IMR-90 (cell line): ENCODE results near the gene CXCL12. TPM values are rescaled to one million over a fixed set of nuclear protein-coding genes. Genes with fewer than 3 reads are reported as not detected.

Source experiments
- ATAC-seq: fragments of 200-7000 bp; cut with Tn5 transposase; 2 replicates; pipeline ENCODE4 v1.9.1; 2020; ENCODE audit warnings: low read depth, mild to moderate bottlenecking, moderate library complexity
- BruUV-seq: library from RNA; stranded (reverse); fragments of 400-500 nt; replicated peaks from 2 replicates; lab custom pipeline; 2021; lab: Mats Ljungman, UMichigan
- CTCF ChIA-PET: fragments of 300-600 bp; formaldehyde crosslinking; extraction: SDS; loops from one replicate; lab custom pipeline; 2021; ENCODE audit warnings: antibody characterized with exemption; lab: Yijun Ruan, JAX
- POLR2A ChIA-PET: fragments of 300-600 bp; sonication (Branson Sonifier 250); formaldehyde crosslinking; loops from one replicate; lab custom pipeline; 2022; ENCODE audit warnings: antibody characterized with exemption; ENCODE audit not compliant: unreplicated experiment; lab: Charles Lee
- DNase-seq: peaks from one replicate; pipeline ENCODE4 v3.0.0; 2013
- H2AFZ ChIP-seq: replicated peaks from 2 replicates; pipeline ENCODE3; 2013; ENCODE audit warnings: low read length, mild to moderate bottlenecking; ENCODE audit not compliant: poor library complexity
- H2AK5ac ChIP-seq: 2 replicates; pipeline ENCODE4 v1.6.1; 2013; ENCODE audit warnings: low read depth, low read length, inconsistent platforms
- H2AK9ac ChIP-seq: replicated peaks from 2 replicates; pipeline ENCODE3; 2013; ENCODE audit warnings: mild to moderate bottlenecking, low read depth, low read length, moderate library complexity; ENCODE audit not compliant: poor library complexity
- H2BK120ac ChIP-seq: 2 replicates; pipeline ENCODE4 v1.6.1; 2013; ENCODE audit warnings: low read depth, low read length, inconsistent platforms
- H2BK15ac ChIP-seq: 3 replicates; pipeline ENCODE4 v1.6.1; 2013; ENCODE audit warnings: low read depth, low read length, inconsistent platforms
- H2BK20ac ChIP-seq: 2 replicates; pipeline ENCODE4 v1.6.1; 2013; ENCODE audit warnings: low read depth, mild to moderate bottlenecking, inconsistent platforms, low read length, moderate library complexity
- H2BK5ac ChIP-seq: 2 replicates; pipeline ENCODE4 v1.6.1; 2013; ENCODE audit warnings: mild to moderate bottlenecking, low read depth, low read length, inconsistent platforms; ENCODE audit not compliant: poor library complexity, severe bottlenecking
- H3K14ac ChIP-seq: replicated peaks from 2 replicates; pipeline ENCODE4 v1.6.1; 2013; ENCODE audit warnings: low read depth, low read length, inconsistent platforms
- H3K18ac ChIP-seq: 2 replicates; pipeline ENCODE4 v1.6.1; 2013; ENCODE audit warnings: low read depth, low read length, control low read depth
- H3K23ac ChIP-seq: 2 replicates; pipeline ENCODE4 v1.6.1; 2013; ENCODE audit warnings: low read depth, low read length, inconsistent platforms
- H3K27ac ChIP-seq: 2 replicates; pipeline ENCODE4 v1.5.1; 2013; ENCODE audit warnings: mild to moderate bottlenecking, control low read depth, low read length; ENCODE audit not compliant: insufficient read depth
- H3K27me3 ChIP-seq: 2 replicates; pipeline ENCODE4 v1.6.1; 2013; ENCODE audit warnings: low read length; ENCODE audit not compliant: control insufficient read depth, insufficient read depth
- H3K36me3 ChIP-seq: 2 replicates; pipeline ENCODE4 v1.6.1; 2013; ENCODE audit warnings: low read length, mixed read lengths; ENCODE audit not compliant: control insufficient read depth, insufficient read depth
- H3K4ac ChIP-seq: 2 replicates; pipeline ENCODE4 v1.6.1; 2013; ENCODE audit warnings: low read depth, low read length, inconsistent platforms
- H3K4me1 ChIP-seq: 2 replicates; pipeline ENCODE4 v1.6.1; 2013; ENCODE audit warnings: low read length, mixed read lengths; ENCODE audit not compliant: control insufficient read depth, insufficient read depth
- H3K4me2 ChIP-seq: 2 replicates; pipeline ENCODE4 v1.6.1; 2013; ENCODE audit warnings: low read depth, mild to moderate bottlenecking, control low read depth, low read length, moderate library complexity
- H3K4me3 ChIP-seq: 2 replicates; pipeline ENCODE4 v1.5.1; 2013; ENCODE audit warnings: low read depth, mild to moderate bottlenecking, control low read depth, low read length, moderate library complexity; ENCODE audit not compliant: insufficient read depth
- H3K56ac ChIP-seq: 2 replicates; pipeline ENCODE4 v1.6.1; 2013; ENCODE audit warnings: low read length, inconsistent platforms; ENCODE audit not compliant: insufficient read depth; ENCODE audit errors: extremely low read depth
- H3K79me1 ChIP-seq, 2 experiments: 2 replicates each; pipeline ENCODE4 v1.6.1; 2013; ENCODE audit warnings: low read length in 2 of 2, inconsistent platforms in 1 of 2, low read depth in 1 of 2
- H3K9ac ChIP-seq: 2 replicates; pipeline ENCODE4 v1.6.1; 2013; ENCODE audit warnings: low read depth, low read length, control low read depth
- H3K9me1 ChIP-seq: 2 replicates; pipeline ENCODE4 v1.6.1; 2013; ENCODE audit warnings: low read length, inconsistent platforms; ENCODE audit not compliant: insufficient read depth
- H3K9me3 ChIP-seq: 2 replicates; pipeline ENCODE4 v1.6.1; 2013; ENCODE audit warnings: low read length; ENCODE audit not compliant: control insufficient read depth, insufficient read depth
- H4K20me1 ChIP-seq: 2 replicates; pipeline ENCODE4 v1.6.1; 2013; ENCODE audit warnings: low read length, inconsistent platforms; ENCODE audit not compliant: insufficient read depth
- H4K5ac ChIP-seq: 2 replicates; pipeline ENCODE4 v1.6.1; 2013; ENCODE audit warnings: mild to moderate bottlenecking, low read depth, low read length, control low read depth
- H4K8ac ChIP-seq, 2 experiments: 2 replicates each; pipeline ENCODE4 v1.6.1; 2013; ENCODE audit warnings: low read depth in 2 of 2, low read length in 2 of 2, control low read depth in 1 of 2, inconsistent platforms in 1 of 2
- H4K91ac ChIP-seq: 2 replicates; pipeline ENCODE4 v1.6.1; 2013; ENCODE audit warnings: low read depth, low read length, inconsistent platforms; ENCODE audit not compliant: insufficient read depth
- BHLHE40 ChIP-seq: fragments of 150-350 bp; IDR thresholded peaks from 2 replicates; pipeline ENCODE4 v1.6.1; 2016; ENCODE audit warnings: mild to moderate bottlenecking, low read depth, low read length
- CEBPB ChIP-seq: IDR thresholded peaks from 2 replicates; pipeline ENCODE4 v1.6.1; 2012; ENCODE audit warnings: low read depth, low read length, improper control_type of control experiment
- CHD1 ChIP-seq: IDR thresholded peaks from 2 replicates; pipeline ENCODE4 v1.6.1; 2012; ENCODE audit warnings: low read depth, low read length, improper control_type of control experiment
- CTCF ChIP-seq: conservative IDR thresholded peaks from 2 replicates; pipeline ENCODE4 v1.5.1; 2012; ENCODE audit warnings: mild to moderate bottlenecking, low read depth, low read length, improper control_type of control experiment
- FOS ChIP-seq: fragments of 150-350 bp; IDR thresholded peaks from 2 replicates; pipeline ENCODE4 v1.6.1; 2016; ENCODE audit warnings: low read depth, low read length
- MAFK ChIP-seq: IDR thresholded peaks from 2 replicates; pipeline ENCODE4 v1.6.1; 2012; ENCODE audit warnings: low read depth, low read length, improper control_type of control experiment
- MAZ ChIP-seq: IDR thresholded peaks from 2 replicates; pipeline ENCODE4 v1.6.1; 2012; ENCODE audit warnings: low read depth, mild to moderate bottlenecking, low read length, improper control_type of control experiment, moderate library complexity, borderline replicate concordance
- MXI1 ChIP-seq: IDR thresholded peaks from 2 replicates; pipeline ENCODE4 v1.6.1; 2012; ENCODE audit warnings: low read depth, mild to moderate bottlenecking, low read length, moderate library complexity, borderline replicate concordance
- NFE2L2 ChIP-seq: fragments of 150-350 bp; IDR thresholded peaks from 2 replicates; pipeline ENCODE4 v1.6.1; 2016; ENCODE audit warnings: low read depth, mild to moderate bottlenecking, low read length
- POLR2A ChIP-seq: IDR thresholded peaks from 2 replicates; pipeline ENCODE4 v1.6.1; 2012; ENCODE audit warnings: mild to moderate bottlenecking, low read depth, low read length
- RAD21 ChIP-seq: IDR thresholded peaks from 2 replicates; pipeline ENCODE4 v1.6.1; 2012; ENCODE audit warnings: low read length, improper control_type of control experiment
- RCOR1 ChIP-seq: IDR thresholded peaks from 2 replicates; pipeline ENCODE4 v1.6.1; 2012; ENCODE audit warnings: mild to moderate bottlenecking, low read length, improper control_type of control experiment; ENCODE audit not compliant: insufficient replicate concordance
- RFX5 ChIP-seq: IDR thresholded peaks from 2 replicates; pipeline ENCODE4 v1.8.0; 2012; ENCODE audit warnings: low read depth, mild to moderate bottlenecking, low read length, moderate library complexity
- SMC3 ChIP-seq: fragments of 150-350 bp; IDR thresholded peaks from 2 replicates; pipeline ENCODE4 v1.6.1; 2016; ENCODE audit warnings: low read depth, mild to moderate bottlenecking, antibody characterized with exemption, low read length, moderate library complexity
- USF2 ChIP-seq: fragments of 150-350 bp; IDR thresholded peaks from 2 replicates; pipeline ENCODE4 v1.6.1; 2017; ENCODE audit warnings: mild to moderate bottlenecking, antibody characterized with exemption, low read length, low read depth
- WGBS, 2 experiments: methylation state at CpG; one replicate each; pipeline versions ENCODE4 v1.1.5 to v1.1.7; 2013; ENCODE audit warnings: missing lambda C conversion rate in 2 of 2; ENCODE audit not compliant: insufficient read length in 1 of 2; ENCODE audit errors: extremely low coverage in 2 of 2; 5-methylcytosine and 5-hydroxymethylcytosine counted together
- dilution Hi-C: fragments of 300-500 bp; cut with HindIII; formaldehyde crosslinking; loops from one replicate; pipeline ENCODE4 v1.14.3; 2018; ENCODE audit warnings: low sequenced_read_pairs; ENCODE audit not compliant: unreplicated experiment
- in situ Hi-C: fragments of 300-500 bp; cut with MboI; formaldehyde crosslinking; loops from 3 replicates; pipeline ENCODE4 v1.14.3; 2019; ENCODE audit warnings: low sequenced_read_pairs, inconsistent platforms, mixed read lengths
- intact Hi-C: fragments of 100-400 bp; cut with micrococcal nuclease; formaldehyde crosslinking; loops from 2 replicates; pipeline ENCODE4 v1.10.0; 2022
- polyA plus RNA-seq, 3 experiments: library from polyadenylated mRNA; depleted of rRNA; stranded (reverse); fragments of >200 nt; gene quantifications; 2 replicates each; pipeline ENCODE4 v1.2.3, GENCODE V29; 2012; ENCODE audit warnings: low replicate concordance in 1 of 3
- total RNA-seq: library from RNA; depleted of rRNA; stranded (reverse); fragments of >200 nt; gene quantifications from 2 replicates; pipeline ENCODE4 v1.2.3, GENCODE V29; 2012

The CXCL12 gene
- total and polyA plus RNA-seq, 2 of the 4 experiments (the other 2 are of a cell fraction), result 15.8 to 80.7 TPM

GRCh38 chr10:44369296-44369695, 15.6 kb downstream of the CXCL12 start:
- Histone ChIP-seq H3K4me3 (no peak overlapping the region), H3K27me3 (no peaks in the 10 kb centered on the region; the same call in 1 of the 2 replicates), H3K4me1 (peaks cover 2% of the 10 kb centered on the region; the same call in 1 of the 2 replicates), H4K91ac (no peak overlapping the region), H2BK20ac (no peak overlapping the region), H2AFZ (no peak overlapping the region), H4K8ac (no peak overlapping the region), H3K9me1 (peaks cover 2% of the 10 kb centered on the region; the same call in 1 of the 2 replicates), H2BK5ac (no peak overlapping the region), H4K5ac (no peak overlapping the region), H3K23ac (no peak overlapping the region), H3K4me2 (no peak overlapping the region), H3K56ac (no peak overlapping the region), H3K27ac (no peak overlapping the region), H2AK9ac (peak overlapping the region; percentile 56), H3K9ac (no peak overlapping the region), H4K20me1 (no peaks in the 10 kb centered on the region), H2BK15ac (no peak overlapping the region), H2AK5ac (no peak overlapping the region), H3K18ac (no peak overlapping the region), H3K79me1 (no peaks in the 10 kb centered on the region), H3K9me3 (no peaks in the 10 kb centered on the region), H3K36me3 (peaks cover 10% of the 10 kb centered on the region; the same call in 1 of the 2 replicates), H3K14ac (no peak overlapping the region), H2BK120ac (no peak overlapping the region), H3K4ac (no peak overlapping the region)
- no TSS peak for BruUV-seq
- no CpG with 5 or more reads among the region's 6 CpGs for whole genome bisulfite sequencing, 2 experiments
- CTCF ChIA-PET, result interaction anchor here (0.8 kb wide), 1 partner anchor 9 kb away, joined by 3 read pairs; no protein-coding TSS in a partner anchor
- no peak for ATAC-seq
- in situ Hi-C loops, result no loop called here
- POLR2A ChIA-PET, result no interaction called here
- TF ChIP-seq FOS (no peak), NFE2L2 (no peak), CTCF (no peak), CEBPB (no peak), POLR2A (no peak), RFX5 (no peak), RAD21 (no peak), MAFK (no peak), BHLHE40 (no peak), SMC3 (no peak), MAZ (no peak), MXI1 (no peak), RCOR1 (no peak), CHD1 (no peak), USF2 (no peak)
- dilution Hi-C loops, result no loop called here
- intact Hi-C loops, result no loop called here
- peak; percentile 42 for DNase-seq
